ENCODE data around the gene RET.

The RET gene

DNA sequence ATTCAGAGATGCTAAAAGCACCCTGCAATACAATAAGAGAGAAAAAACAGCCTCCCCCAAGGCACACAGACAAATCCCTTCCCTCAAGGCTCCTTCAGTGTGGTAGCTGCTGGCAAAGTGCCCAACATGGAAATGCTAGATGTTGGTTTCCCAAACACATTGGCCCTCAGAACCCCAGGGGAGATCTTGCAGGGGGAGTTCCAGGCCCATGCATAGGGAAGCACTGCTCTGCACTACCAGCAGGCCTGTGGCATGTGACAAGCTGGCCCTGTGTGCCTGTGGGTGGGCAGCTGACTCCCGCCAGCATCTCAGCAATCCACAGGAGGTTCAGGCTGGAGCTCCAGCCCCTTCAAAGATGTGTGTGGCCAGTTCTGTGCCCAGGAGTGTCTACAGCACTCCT lies 44.6 kb downstream of the RET start:
- DNase-seq (ENCODE audit: low read depth), result no peak

DNA sequence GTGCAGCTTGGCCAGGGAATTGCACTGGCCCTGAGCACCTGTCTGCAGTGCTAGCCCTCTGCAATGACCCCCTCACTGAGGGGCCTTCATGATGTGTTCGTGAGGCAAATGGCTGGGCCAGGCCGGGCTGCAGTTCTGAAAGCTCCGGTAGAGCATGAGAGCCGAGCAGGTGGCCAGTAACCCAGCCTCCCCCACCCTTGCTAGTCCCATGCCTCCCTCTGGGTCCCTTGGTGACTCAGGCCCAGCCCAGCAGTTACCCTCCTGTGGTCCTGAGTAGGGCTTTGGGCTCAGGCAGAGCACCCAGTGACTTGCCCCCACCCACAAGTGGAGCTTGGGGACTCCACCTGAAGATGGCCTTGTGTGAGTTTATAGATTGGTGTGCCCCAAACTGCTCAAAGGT lies 45.2 kb downstream of the RET start:
- DNase-seq (ENCODE audit: low read depth), result no peak

DNA sequence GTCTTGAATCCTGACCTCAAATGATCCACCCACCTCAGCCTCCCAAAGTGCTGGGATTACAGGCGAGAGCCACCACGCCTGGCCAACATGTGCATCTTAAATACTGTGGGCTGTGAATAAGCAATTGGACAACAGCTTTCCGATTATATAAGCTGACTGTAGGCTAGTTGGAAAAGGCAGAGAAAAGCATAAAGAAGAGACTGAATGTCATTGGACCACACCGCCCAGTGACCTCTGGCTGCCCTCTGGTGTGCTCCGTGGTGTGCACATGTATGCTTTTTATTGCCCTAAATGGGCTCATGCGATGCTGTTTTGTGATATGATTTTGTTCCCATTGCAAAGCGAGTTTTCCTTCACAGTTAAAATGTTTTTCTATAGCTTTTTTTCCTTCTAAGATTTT lies 46.0 kb downstream of the RET start:
- DNase-seq (ENCODE audit: low read depth), result no peak

DNA sequence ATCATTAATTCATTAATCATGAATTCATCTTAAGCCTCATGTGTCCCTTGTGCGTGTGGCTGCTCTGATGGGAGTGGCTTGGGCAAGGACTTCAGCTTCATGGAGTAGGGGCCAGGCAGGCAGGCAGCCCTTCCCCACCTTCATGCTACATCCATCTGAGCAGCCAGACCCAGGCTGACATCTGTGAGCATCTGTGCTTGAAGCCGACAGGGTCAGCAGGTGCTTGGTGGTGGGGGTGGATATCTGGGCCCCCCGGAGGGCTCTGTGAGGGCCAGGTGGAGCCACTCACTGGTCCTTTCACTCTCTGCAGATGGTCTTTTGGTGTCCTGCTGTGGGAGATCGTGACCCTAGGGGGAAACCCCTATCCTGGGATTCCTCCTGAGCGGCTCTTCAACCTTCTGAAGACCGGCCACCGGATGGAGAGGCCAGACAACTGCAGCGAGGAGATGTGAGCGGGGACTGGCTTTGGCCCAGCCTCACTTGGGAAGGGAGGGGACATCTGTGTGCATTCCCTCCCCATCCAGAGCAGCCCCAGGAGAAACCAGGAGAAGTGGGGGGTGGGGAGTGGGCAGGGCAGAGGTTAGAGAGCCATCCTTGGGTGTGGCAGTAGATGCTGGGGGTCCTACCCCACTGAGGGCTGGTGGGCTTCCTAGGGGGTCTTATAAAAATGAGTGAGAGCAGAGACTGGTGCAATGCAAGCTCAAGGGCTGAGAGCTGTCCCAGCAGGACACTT lies 46.7 kb downstream of the RET start:
- DNase-seq (ENCODE audit: low read depth), result no peak

- DNase-seq (ENCODE audit: low read depth), result no peak
Measured at GRCh38 chr10:43124094-43124521, 47.2 kb downstream of the RET start.

- DNase-seq (ENCODE audit: low read depth), result no peak
Measured at GRCh38 chr10:43124574-43125273, 47.9 kb downstream of the RET start.

DNA sequence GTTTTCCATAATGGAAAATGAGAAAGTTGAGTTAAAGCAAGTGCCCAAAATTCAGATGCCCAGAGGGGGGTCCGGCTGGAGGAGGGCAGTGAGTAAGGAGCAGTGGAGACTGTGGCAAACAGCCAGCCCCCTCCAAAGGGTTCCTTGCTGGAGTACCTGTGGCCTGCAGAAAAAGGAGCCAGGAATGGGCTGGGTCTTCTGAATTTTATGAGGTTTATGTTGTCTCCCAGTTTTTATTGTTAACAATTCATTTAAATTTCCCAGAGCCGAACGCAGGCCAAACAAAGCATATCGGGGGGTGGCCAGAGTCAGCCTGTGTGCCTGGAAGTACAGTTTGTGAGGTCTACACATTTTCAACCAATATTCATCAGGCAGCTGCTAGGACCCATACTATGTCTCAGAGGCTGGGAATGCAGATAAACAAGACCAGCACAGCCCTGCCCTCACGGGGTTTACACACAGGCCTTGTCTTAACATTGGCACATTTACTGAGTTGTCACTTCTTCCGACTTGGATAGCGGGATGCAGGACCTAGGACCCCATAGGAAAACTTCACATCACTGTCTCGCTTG lies 48.5 kb downstream of the RET start:
- DNase-seq (ENCODE audit: low read depth), result no peak

GRCh38 chr10:43125881-43126731 lies 49.2 kb downstream of the RET start:
- DNase-seq (ENCODE audit: low read depth), result no peak

- DNase-seq (ENCODE audit: low read depth), result no peak
Measured at GRCh38 chr10:43126759-43127424, 50.0 kb downstream of the RET start.

- DNase-seq (ENCODE audit: low read depth), result no peak
Measured at GRCh38 chr10:43127442-43127841, 50.6 kb downstream of the RET start.

DNA sequence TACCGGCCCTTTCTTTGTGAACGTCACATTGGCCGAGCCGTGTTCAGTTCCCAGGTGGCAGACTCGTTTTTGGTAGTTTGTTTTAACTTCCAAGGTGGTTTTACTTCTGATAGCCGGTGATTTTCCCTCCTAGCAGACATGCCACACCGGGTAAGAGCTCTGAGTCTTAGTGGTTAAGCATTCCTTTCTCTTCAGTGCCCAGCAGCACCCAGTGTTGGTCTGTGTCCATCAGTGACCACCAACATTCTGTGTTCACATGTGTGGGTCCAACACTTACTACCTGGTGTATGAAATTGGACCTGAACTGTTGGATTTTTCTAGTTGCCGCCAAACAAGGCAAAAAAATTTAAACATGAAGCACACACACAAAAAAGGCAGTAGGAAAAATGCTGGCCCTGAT lies 51.5 kb downstream of the RET start:
- no peak for DNase-seq (ENCODE audit: low read depth)

DNA sequence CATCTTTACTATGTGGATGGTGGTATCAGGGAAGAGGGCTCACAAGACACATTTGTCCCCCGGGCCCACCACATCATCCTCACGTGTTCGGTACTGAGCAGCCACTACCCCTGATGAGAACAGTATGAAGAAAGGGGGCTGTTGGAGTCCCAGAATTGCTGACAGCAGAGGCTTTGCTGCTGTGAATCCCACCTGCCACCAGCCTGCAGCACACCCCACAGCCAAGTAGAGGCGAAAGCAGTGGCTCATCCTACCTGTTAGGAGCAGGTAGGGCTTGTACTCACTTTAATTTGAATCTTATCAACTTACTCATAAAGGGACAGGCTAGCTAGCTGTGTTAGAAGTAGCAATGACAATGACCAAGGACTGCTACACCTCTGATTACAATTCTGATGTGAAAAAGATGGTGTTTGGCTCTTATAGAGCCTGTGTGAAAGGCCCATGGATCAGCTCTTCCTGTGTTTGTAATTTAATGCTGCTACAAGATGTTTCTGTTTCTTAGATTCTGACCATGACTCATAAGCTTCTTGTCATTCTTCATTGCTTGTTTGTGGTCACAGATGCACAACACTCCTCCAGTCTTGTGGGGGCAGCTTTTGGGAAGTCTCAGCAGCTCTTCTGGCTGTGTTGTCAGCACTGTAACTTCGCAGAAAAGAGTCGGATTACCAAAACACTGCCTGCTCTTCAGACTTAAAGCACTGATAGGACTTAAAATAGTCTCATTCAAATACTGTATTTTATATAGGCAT lies 52.3 kb downstream of the RET start:
- DNase-seq (ENCODE audit: low read depth), result peak; percentile 94

DNA sequence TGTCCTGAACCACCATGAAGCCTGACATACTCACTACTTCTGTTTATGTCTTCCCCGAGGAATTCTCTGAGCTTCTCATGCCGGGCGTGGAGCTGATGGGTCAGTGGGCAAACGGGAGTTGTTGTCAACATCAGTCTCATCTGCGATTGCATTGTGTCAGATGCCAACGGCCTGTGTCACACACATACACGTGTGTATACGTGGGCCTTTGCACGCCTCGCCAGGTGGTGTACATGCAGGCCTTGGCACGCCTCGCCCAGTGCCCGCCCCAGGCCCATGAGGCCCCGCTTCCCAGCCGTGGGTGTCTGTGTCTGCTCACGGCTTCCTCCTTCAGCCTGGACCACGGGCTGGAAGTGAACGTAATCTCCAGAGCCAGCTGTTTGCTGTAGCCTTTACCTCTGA lies 53.9 kb downstream of the RET start:
- DNase-seq (ENCODE audit: low read depth), result no peak

GRCh38 chr10:43131256-43131655 lies 54.4 kb downstream of the RET start:
- DNase-seq (ENCODE audit: low read depth), result no peak

- no peak for DNase-seq (ENCODE audit: low read depth)
Measured at GRCh38 chr10:43131906-43132305, 55.0 kb downstream of the RET start.

DNA sequence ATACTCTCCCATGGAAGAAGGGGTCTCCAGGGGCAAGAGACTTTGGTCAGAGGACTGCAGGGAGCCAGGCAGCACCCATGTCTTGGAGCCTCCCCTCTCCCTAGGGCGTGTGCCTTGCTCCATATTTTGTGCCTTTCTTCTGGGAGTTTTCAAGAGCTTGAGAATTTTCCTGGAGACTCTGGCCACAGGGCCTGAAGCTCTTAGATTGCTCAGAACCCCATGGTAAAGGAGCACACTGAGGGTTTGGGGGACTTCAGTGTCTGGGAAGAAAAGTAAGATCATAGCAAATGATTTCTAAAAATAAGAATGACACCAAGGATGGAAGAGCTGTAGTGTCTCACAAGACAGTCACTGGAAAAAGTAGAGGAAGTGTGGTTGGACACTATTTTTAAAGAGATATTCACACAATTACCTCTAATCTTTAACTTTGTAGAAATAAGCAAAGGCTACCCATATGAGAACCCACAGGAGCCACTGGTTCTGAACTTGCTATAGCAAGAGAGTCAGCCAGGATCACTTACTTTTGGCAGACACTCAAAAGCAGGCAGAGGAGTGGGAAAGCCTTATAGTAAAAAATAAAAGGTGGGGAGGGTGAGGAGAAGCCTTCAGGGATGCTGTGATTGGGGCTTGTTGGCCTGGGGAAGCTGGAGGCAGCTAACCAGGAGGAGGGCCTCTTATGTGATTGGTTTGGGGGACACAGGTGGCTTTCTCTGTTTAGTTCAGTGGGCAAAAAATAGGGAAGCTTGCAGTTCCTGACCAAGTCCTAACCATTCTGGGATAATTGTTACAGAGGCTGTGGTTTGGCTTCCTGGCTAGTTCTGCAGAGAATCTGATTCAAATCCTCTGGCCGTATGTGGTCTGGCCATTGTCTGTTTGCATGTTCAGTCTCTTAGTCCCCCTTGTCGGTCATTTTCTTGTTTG lies 56.3 kb downstream of the RET start:
- DNase-seq (ENCODE audit: low read depth), result no peak

DNA sequence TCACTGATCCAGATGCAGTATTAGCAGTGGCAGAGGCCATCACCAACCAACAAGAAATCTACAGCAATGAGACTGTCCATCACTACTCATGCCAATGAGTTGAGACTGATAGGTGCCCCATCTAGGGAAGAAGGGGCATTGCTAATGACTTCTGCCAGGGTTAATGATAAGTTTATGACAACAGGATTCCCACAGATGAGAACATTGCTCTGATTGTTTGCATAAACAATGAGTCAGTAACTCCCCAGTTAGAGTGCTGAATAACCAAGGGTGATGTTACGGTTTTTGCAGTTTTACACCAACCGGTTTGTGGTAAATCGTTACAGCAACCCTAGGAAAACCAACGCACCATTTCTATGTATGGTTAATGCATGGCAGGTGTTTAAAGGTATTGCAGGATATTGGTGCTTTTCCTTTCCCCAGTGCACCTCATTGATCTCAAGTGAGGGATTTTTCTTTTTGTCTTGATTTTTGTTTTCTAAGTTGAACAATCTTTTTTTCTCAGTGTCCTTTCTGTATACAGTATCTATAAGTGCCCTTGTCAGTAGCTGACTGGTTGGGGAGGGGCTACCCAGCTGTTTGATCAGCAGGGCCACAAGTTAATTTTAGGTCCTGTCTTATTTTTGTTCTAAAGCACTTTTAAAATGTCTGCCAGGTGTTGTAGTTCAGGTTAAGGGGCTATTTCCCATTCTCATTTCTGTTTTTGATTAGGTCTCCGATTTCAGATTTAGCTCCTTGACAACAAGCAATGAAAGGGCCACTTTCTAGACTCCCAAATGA lies 57.4 kb downstream of the RET start:
- DNase-seq (ENCODE audit: low read depth), result no peak

DNA sequence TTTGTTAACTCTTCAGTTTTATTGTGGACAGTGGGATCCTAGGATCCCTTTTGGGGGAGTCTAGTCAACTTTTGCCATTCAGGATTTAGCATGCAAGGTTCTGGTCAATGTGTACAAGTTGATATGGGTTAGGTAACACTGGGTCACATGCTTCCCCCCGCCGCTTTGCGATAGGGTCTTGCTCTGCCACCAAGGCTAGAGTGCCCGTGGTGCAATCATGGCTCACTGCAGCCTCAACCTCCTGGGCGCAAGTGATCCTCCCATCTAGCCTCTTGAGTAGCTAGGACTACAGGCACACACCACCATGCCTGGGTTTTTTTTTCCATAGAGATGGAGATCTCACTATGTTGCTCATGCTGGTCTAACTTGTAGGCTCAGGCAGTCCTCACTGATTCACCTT lies 58.2 kb downstream of the RET start:
- DNase-seq (ENCODE audit: low read depth), result no peak

DNA sequence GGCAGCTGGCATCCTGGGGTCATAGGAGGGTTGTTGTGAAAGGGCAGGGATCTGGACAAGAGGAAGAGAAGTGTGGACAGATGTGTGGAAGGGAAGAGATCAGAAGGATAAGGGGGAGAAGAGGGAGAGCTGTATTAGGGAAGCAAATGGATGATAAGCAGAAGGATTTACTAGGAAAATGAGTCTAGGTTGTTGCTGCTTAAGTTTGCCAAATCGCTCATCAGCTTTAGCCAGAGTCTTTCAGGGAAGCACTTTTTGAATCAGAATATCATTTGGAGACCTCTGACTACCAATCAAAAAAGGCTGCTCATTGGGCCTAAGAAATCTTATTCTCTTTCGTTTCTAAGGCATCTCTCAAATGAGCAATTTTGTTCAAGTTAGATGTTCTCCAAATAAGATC lies 58.8 kb downstream of the RET start:
- DNase-seq (ENCODE audit: low read depth), result no peak

Data from stromal cell of bone marrow (primary cell).